A549 (cell line): ENCODE data around the gene WDR48. TPM values are rescaled to one million over a fixed set of nuclear protein-coding genes. Genes with fewer than 3 reads are reported as not detected.

Source experiments
- ATAC-seq, 2 experiments: fragments of 200-7000 bp in 1 of 2; fragments of >200 bp in 1 of 2; cut with Nextera tagmentation in 1 of 2; cut with Tn5 transposase in 1 of 2; 3 replicates each; pipeline versions ENCODE4 v1.8.0 to v1.9.1; 2018 to 2020; ENCODE audit warnings: mild to moderate bottlenecking in 1 of 2, moderate library complexity in 1 of 2
- CTCF ChIA-PET: fragments of 300-600 bp; sonication (Branson Sonifier 250); formaldehyde crosslinking; extraction: SDS; loops from one replicate; lab custom pipeline; 2021; ENCODE audit warnings: antibody characterized with exemption, inconsistent platforms; lab: Yijun Ruan, JAX
- POLR2A ChIA-PET: fragments of 350-600 bp; formaldehyde crosslinking; extraction: SDS; loops from one replicate; lab custom pipeline; 2021; ENCODE audit warnings: antibody characterized with exemption, inconsistent platforms; lab: Yijun Ruan, JAX
- DNase-seq, 2 experiments: peaks; one replicate each; pipeline versions ENCODE4 v3.0.0 to v3.0.0-alpha.2; 2011 to 2016; ENCODE audit warnings: low read depth in 1 of 2, low spot score in 1 of 2
- FAIRE-seq: peaks from 2 replicates; lab custom pipeline; 2011; peaks lifted over from hg19 to GRCh38; lab: Jason Lieb, UNC
- H3K27ac ChIP-seq, 2 experiments: fragments of >200 bp; sonication (Bioruptor Twin); formaldehyde crosslinking; 3 replicates each; pipeline ENCODE4 v1.5.1; 2016 to 2017
- H3K4me1 ChIP-seq: fragments of >200 bp; sonication (Bioruptor Twin); formaldehyde crosslinking; 3 replicates; pipeline ENCODE4 v1.6.1; 2016
- H3K4me2 ChIP-seq: fragments of >200 bp; sonication (Bioruptor Twin); formaldehyde crosslinking; 3 replicates; pipeline ENCODE4 v1.6.1; 2016
- H3K4me3 ChIP-seq: fragments of >200 bp; sonication (Bioruptor Twin); formaldehyde crosslinking; 3 replicates; pipeline ENCODE4 v1.5.1; 2016
- H3K9me3 ChIP-seq: fragments of >200 bp; sonication (Bioruptor Twin); formaldehyde crosslinking; 3 replicates; pipeline ENCODE4 v1.6.1; 2016
- BCL3 ChIP-seq: fragments of >200 bp; sonication (Bioruptor Twin); formaldehyde crosslinking; IDR thresholded peaks from 3 replicates; pipeline ENCODE4 v1.6.1; 2016
- CBX2 ChIP-seq: fragments of 200-600 bp; sonication (generic); IDR thresholded peaks from 2 replicates; pipeline ENCODE4 v1.6.1; 2016; ENCODE audit warnings: low read depth, mild to moderate bottlenecking, borderline replicate concordance
- CEBPB ChIP-seq, 2 experiments: fragments of >200 bp in 1 of 2; sonication (Bioruptor Twin) in 1 of 2; formaldehyde crosslinking in 1 of 2; IDR thresholded peaks; 2 replicates each; pipeline ENCODE4 v1.6.1; 2012 to 2016
- CHD4 ChIP-seq: fragments of 200-600 bp; sonication (generic); IDR thresholded peaks from 2 replicates; pipeline ENCODE4 v1.6.1; 2016; ENCODE audit warnings: antibody characterized with exemption, mild to moderate bottlenecking, borderline replicate concordance
- EP300 ChIP-seq, 2 experiments: fragments of >200 bp; sonication (Bioruptor Twin); formaldehyde crosslinking; IDR thresholded peaks; 2 replicates in 1 of 2; 3 replicates in 1 of 2; pipeline ENCODE4 v1.6.1; 2016 to 2017
- FOSL2 ChIP-seq, 2 experiments: fragments of 450-650 bp in 1 of 2; fragments of >200 bp in 1 of 2; sonication (Bioruptor Twin) in 1 of 2; formaldehyde crosslinking; IDR thresholded peaks; 2 replicates each; pipeline versions ENCODE4 v1.5.0 to v1.6.1; 2016 to 2020; ENCODE audit warnings: mild to moderate bottlenecking in 1 of 2, moderate library complexity in 1 of 2
- HES2 ChIP-seq: fragments of >200 bp; sonication (Bioruptor Twin); formaldehyde crosslinking; IDR thresholded peaks from 2 replicates; pipeline ENCODE4 v1.6.1; 2016
- HEYL ChIP-seq: fragments of 250-450 bp; sonication (Bioruptor Pico); IDR thresholded peaks from 2 replicates; pipeline ENCODE4 v1.8.0; 2021; ENCODE audit warnings: mild to moderate bottlenecking, moderate library complexity
- HOXB13 ChIP-seq: fragments of 250-450 bp; sonication (Bioruptor Pico); IDR thresholded peaks from 2 replicates; pipeline ENCODE4 v1.5.0; 2020; ENCODE audit warnings: low read depth, mild to moderate bottlenecking, moderate library complexity
- HOXB5 ChIP-seq: fragments of 250-450 bp; sonication (Bioruptor Pico); IDR thresholded peaks from 2 replicates; pipeline ENCODE4 v1.5.0; 2020; ENCODE audit warnings: mild to moderate bottlenecking, moderate library complexity
- JUN ChIP-seq, 2 experiments: fragments of >200 bp; sonication (Bioruptor Twin); formaldehyde crosslinking; IDR thresholded peaks; 2 replicates in 1 of 2; 3 replicates in 1 of 2; pipeline ENCODE4 v1.6.1; 2016 to 2017
- KDM1A ChIP-seq: fragments of 200-600 bp; sonication (generic); IDR thresholded peaks from 2 replicates; pipeline ENCODE4 v1.6.1; 2016; ENCODE audit warnings: low read depth, mild to moderate bottlenecking
- MYC ChIP-seq: IDR thresholded peaks from 2 replicates; pipeline ENCODE4 v1.6.1; 2012; ENCODE audit warnings: mild to moderate bottlenecking, inconsistent platforms, low read length, improper control_type of control experiment, borderline replicate concordance
- PHF8 ChIP-seq: fragments of 200-600 bp; sonication (generic); IDR thresholded peaks from 2 replicates; pipeline ENCODE4 v1.6.1; 2016; ENCODE audit warnings: low read depth, mild to moderate bottlenecking, antibody characterized with exemption, moderate library complexity, borderline replicate concordance
- POLR2A ChIP-seq: IDR thresholded peaks from 2 replicates; pipeline ENCODE4 v1.6.1; 2012; ENCODE audit warnings: mild to moderate bottlenecking, low read length
- POLR2AphosphoS2 ChIP-seq: conservative IDR thresholded peaks from 2 replicates; pipeline ENCODE4 v1.6.1; 2012; ENCODE audit warnings: low read length, improper control_type of control experiment, inconsistent platforms
- RCOR1 ChIP-seq: fragments of 150-350 bp; IDR thresholded peaks from 2 replicates; pipeline ENCODE4 v1.6.1; 2014; ENCODE audit warnings: antibody characterized with exemption, low read length, low read depth
- RFX5 ChIP-seq: fragments of 450-650 bp; IDR thresholded peaks from 2 replicates; pipeline ENCODE4 v1.7.1; 2014; ENCODE audit warnings: antibody characterized with exemption, mild to moderate bottlenecking, moderate library complexity
- RNF2 ChIP-seq: fragments of 200-600 bp; sonication (generic); IDR thresholded peaks from 2 replicates; pipeline ENCODE4 v1.6.1; 2016; ENCODE audit warnings: low read depth, mild to moderate bottlenecking, antibody characterized with exemption, moderate library complexity, borderline replicate concordance
- SREBF2 ChIP-seq: fragments of 450-650 bp; IDR thresholded peaks from 2 replicates; pipeline ENCODE4 v1.6.1; 2014; ENCODE audit warnings: mild to moderate bottlenecking, moderate library complexity
- TFCP2L1 ChIP-seq: fragments of 250-450 bp; sonication (Bioruptor Pico); IDR thresholded peaks from 2 replicates; pipeline ENCODE4 v1.5.0; 2021; ENCODE audit warnings: mild to moderate bottlenecking
- ZNF302 ChIP-seq: fragments of 250-450 bp; sonication (Bioruptor Pico); IDR thresholded peaks from 2 replicates; pipeline ENCODE4 v1.9.0; 2021; ENCODE audit warnings: inconsistent platforms, mild to moderate bottlenecking, moderate library complexity
- WGBS: methylation state at CpG from one replicate; pipeline ENCODE4 v1.1.6; 2017; ENCODE audit errors: missing lambda C conversion rate; 5-methylcytosine and 5-hydroxymethylcytosine counted together
- polyA plus RNA-seq, 4 experiments: library from polyadenylated mRNA; depleted of rRNA in 3 of 4; stranded (reverse); fragments of >200 nt; fragmentation: RNase III in 1 of 4; extraction: RNeasy Plus Mini Kit Qiagen cat#74134 plus additional on column Dnase treatment in 1 of 4; gene quantifications; 2 replicates in 3 of 4; 3 replicates in 1 of 4; pipeline ENCODE4 v1.2.3, GENCODE V29; 2011 to 2017
- TF ChIP-seq, protein P1 (sequence below): fragments of 200-600 bp; sonication (generic); IDR thresholded peaks from 2 replicates; pipeline ENCODE4 v1.6.1; 2016; ENCODE audit warnings: antibody characterized with exemption, mild to moderate bottlenecking, moderate library complexity
- TF ChIP-seq, protein P2 (sequence below): IDR thresholded peaks from 2 replicates; pipeline ENCODE4 v1.6.1; 2012
- TF ChIP-seq, protein P3 (sequence below): fragments of >200 bp; sonication (Bioruptor Twin); formaldehyde crosslinking; IDR thresholded peaks from 3 replicates; pipeline ENCODE4 v1.5.1; 2016

The WDR48 gene
- polyA plus RNA-seq, 2 of the 4 experiments (the other 2 are of a cell fraction) = 18.8 to 41.0 TPM

DNA sequence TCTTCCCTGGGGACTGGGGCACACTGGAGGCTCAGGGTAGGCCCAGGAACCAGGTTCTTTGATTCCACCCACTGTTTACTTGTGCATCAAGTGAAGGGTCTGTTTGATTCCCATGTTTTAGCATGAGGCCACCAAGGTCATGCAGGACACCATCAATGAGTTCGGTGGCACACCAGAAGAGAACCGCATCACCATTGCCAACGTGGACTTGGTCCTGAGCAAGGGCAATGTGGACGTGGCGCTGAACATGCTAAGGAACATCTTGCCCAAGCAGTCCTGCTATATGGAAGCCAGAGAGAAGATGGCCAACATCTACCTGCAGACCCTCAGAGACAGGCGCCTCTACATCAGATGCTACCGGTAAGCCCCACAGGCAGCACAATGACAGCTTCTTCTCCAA is 77.1 kb downstream of the WDR48 start:
- H3K4me3 ChIP-seq = no peak overlapping the region
- FAIRE-seq = no peak
- TF ChIP-seq HOXB13 (CRISPR knock-in tag) (no peak), PHF8 (no peak), HEYL (no peak), RCOR1 (no peak), EP300 (IDR thresholded peaks at IDR 0.05) (no peak), HOXB5 (CRISPR knock-in tag) (no peak)
- TF ChIP-seq, all 56 proteins: peak for 0
- WGBS = 98% methylated on average over 4 of the region's 7 CpGs
- POLR2A ChIA-PET = no interaction called here
- ATAC-seq = no peak
- no peak for DNase-seq
- no peaks in the 10 kb centered on the region for H3K9me3 ChIP-seq
- H3K4me2 ChIP-seq = no peak overlapping the region
- H3K27ac ChIP-seq = no peak overlapping the region
- CTCF ChIA-PET = interaction anchor here (2.2 to 22.7 kb wide), 7 partner anchors 14 to 163 kb away, joined by 6 to 383 read pairs (median 32); partner anchors contain the start of gene XIRP1
- H3K4me1 ChIP-seq = peaks cover 18% of the 10 kb centered on the region

GRCh38 chr3:39130026-39130425 is 78.2 kb downstream of the WDR48 start:
- Histone ChIP-seq H3K9me3 (no peaks in the 10 kb centered on the region), H3K27ac (no peak overlapping the region), H3K4me2 (no peak overlapping the region), H3K4me3 (no peak overlapping the region), H3K4me1 (peaks cover 15% of the 10 kb centered on the region)
- WGBS = 87% methylated on average over 5 of the region's 6 CpGs
- DNase-seq = no peak
- FAIRE-seq = no peak
- CTCF ChIA-PET = interaction anchor here (1.2 to 22.7 kb wide), 5 partner anchors 15 to 162 kb away, joined by 3 to 383 read pairs (median 7); partner anchors contain the start of gene CX3CR1
- TF ChIP-seq SREBF2 (no peak), HEYL (no peak), ZNF302 (CRISPR knock-in tag) (no peak), RCOR1 (no peak), CBX2 (no peak)
- ATAC-seq = no peak
- POLR2A ChIA-PET = no interaction called here

- Histone ChIP-seq H3K4me2 (no peak overlapping the region), H3K4me3 (no peak overlapping the region), H3K9me3 (no peaks in the 10 kb centered on the region), H3K27ac (no peak overlapping the region), H3K4me1 (peaks cover 7% of the 10 kb centered on the region)
- WGBS = 81% methylated on average over 3 of the region's 3 CpGs
- CTCF ChIA-PET = interaction anchor here (1.5 to 22.7 kb wide), 5 partner anchors 29 to 247 kb away, joined by 3 to 383 read pairs (median 6); no protein-coding TSS in a partner anchor
- DNase-seq = no peak
- no peak for ATAC-seq
- POLR2A ChIA-PET = no interaction called here
- TF ChIP-seq JUN (IDR thresholded peaks at IDR 0.05) = no peak
- TF ChIP-seq ZNF302 (CRISPR knock-in tag) = no peak
- no peak for TF ChIP-seq CEBPB (IDR thresholded peaks at IDR 0.05)
- no peak for TF ChIP-seq TFCP2L1 (CRISPR knock-in tag)
- no peak for TF ChIP-seq CHD4
- no peak for TF ChIP-seq BCL3
- no peak for TF ChIP-seq EP300 (IDR thresholded peaks at IDR 0.05)
- TF ChIP-seq, protein P1, sequence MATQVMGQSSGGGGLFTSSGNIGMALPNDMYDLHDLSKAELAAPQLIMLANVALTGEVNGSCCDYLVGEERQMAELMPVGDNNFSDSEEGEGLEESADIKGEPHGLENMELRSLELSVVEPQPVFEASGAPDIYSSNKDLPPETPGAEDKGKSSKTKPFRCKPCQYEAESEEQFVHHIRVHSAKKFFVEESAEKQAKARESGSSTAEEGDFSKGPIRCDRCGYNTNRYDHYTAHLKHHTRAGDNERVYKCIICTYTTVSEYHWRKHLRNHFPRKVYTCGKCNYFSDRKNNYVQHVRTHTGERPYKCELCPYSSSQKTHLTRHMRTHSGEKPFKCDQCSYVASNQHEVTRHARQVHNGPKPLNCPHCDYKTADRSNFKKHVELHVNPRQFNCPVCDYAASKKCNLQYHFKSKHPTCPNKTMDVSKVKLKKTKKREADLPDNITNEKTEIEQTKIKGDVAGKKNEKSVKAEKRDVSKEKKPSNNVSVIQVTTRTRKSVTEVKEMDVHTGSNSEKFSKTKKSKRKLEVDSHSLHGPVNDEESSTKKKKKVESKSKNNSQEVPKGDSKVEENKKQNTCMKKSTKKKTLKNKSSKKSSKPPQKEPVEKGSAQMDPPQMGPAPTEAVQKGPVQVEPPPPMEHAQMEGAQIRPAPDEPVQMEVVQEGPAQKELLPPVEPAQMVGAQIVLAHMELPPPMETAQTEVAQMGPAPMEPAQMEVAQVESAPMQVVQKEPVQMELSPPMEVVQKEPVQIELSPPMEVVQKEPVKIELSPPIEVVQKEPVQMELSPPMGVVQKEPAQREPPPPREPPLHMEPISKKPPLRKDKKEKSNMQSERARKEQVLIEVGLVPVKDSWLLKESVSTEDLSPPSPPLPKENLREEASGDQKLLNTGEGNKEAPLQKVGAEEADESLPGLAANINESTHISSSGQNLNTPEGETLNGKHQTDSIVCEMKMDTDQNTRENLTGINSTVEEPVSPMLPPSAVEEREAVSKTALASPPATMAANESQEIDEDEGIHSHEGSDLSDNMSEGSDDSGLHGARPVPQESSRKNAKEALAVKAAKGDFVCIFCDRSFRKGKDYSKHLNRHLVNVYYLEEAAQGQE = no peak
- TF ChIP-seq MYC = no peak
- no peak for TF ChIP-seq KDM1A
- no peak for TF ChIP-seq CBX2
- no peak for TF ChIP-seq HES2
- TF ChIP-seq, protein P2, sequence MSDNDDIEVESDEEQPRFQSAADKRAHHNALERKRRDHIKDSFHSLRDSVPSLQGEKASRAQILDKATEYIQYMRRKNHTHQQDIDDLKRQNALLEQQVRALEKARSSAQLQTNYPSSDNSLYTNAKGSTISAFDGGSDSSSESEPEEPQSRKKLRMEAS = no peak
- TF ChIP-seq POLR2A = no peak
- TF ChIP-seq HOXB13 (CRISPR knock-in tag) = no peak
- no peak for TF ChIP-seq RNF2
- TF ChIP-seq, protein P3, sequence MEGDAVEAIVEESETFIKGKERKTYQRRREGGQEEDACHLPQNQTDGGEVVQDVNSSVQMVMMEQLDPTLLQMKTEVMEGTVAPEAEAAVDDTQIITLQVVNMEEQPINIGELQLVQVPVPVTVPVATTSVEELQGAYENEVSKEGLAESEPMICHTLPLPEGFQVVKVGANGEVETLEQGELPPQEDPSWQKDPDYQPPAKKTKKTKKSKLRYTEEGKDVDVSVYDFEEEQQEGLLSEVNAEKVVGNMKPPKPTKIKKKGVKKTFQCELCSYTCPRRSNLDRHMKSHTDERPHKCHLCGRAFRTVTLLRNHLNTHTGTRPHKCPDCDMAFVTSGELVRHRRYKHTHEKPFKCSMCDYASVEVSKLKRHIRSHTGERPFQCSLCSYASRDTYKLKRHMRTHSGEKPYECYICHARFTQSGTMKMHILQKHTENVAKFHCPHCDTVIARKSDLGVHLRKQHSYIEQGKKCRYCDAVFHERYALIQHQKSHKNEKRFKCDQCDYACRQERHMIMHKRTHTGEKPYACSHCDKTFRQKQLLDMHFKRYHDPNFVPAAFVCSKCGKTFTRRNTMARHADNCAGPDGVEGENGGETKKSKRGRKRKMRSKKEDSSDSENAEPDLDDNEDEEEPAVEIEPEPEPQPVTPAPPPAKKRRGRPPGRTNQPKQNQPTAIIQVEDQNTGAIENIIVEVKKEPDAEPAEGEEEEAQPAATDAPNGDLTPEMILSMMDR = no peak
- TF ChIP-seq FOSL2 (IDR thresholded peaks at IDR 0.05) = no peak
- TF ChIP-seq FOSL2 (CRISPR knock-in tag; IDR thresholded peaks at IDR 0.05) = no peak
- no peak for TF ChIP-seq RFX5
- no peak for TF ChIP-seq POLR2AphosphoS2
- TF ChIP-seq, all 56 proteins: peak for 0
- FAIRE-seq = no peak
These were observed 79.0 kb downstream of the WDR48 start for GRCh38 chr3:39130693-39131265.
